ENCODE data around the gene TFIP11.

TFIP11 gene

GRCh38 chr22:26512149-26512793, at the start of gene TFIP11:
Gene TFIP11, minus strand, starts transcription at chr22:26512473. Its CDS starts 2,201 bp downstream, at chr22:26510272.
- DNase-seq (ENCODE audit: extremely low read depth, low read depth), result peak; percentile 46
- no peak for TF ChIP-seq CTCF (IDR thresholded peaks at IDR 0.05; ENCODE audit: low read depth, low read length)

GRCh38 chr22:26561756-26562417, 49.6 kb upstream of the TFIP11 start:
- DNase-seq (ENCODE audit: extremely low read depth, low read depth), result no peak
- no peak for TF ChIP-seq CTCF (IDR thresholded peaks at IDR 0.05; ENCODE audit: low read depth, low read length)

GRCh38 chr22:26559961-26560575, 47.8 kb upstream of the TFIP11 start:
- no peak for DNase-seq (ENCODE audit: extremely low read depth, low read depth)
- no peak for TF ChIP-seq CTCF (IDR thresholded peaks at IDR 0.05; ENCODE audit: low read depth, low read length)

- no peak; the same call in 1 of the 2 replicates for TF ChIP-seq CTCF (IDR thresholded peaks at IDR 0.05; ENCODE audit: low read depth, low read length)
These were observed 46.1 kb upstream of the TFIP11 start for GRCh38 chr22:26558248-26558895.

GRCh38 chr22:26556904-26557303, 44.6 kb upstream of the TFIP11 start:
- no peak for DNase-seq (ENCODE audit: extremely low read depth, low read depth)
- TF ChIP-seq CTCF (IDR thresholded peaks at IDR 0.05; ENCODE audit: low read depth, low read length), result no peak

More at GRCh38 chr22:26558248-26558895, 46.1 kb upstream of the TFIP11 start:
- DNase-seq (ENCODE audit: extremely low read depth, low read depth), result no peak

- no peak for DNase-seq (ENCODE audit: extremely low read depth, low read depth)
- TF ChIP-seq CTCF (IDR thresholded peaks at IDR 0.05; ENCODE audit: low read depth, low read length), result no peak
These were observed 43.2 kb upstream of the TFIP11 start for GRCh38 chr22:26555478-26555877.

All from AG09319 (cell line).